Right lobe of liver (tissue), 4 donors: ENCODE measurements around the gene NUDT9.
"Not testable (repeated sequence)": the region's sequence is repeated elsewhere in the genome, so short reads cannot be mapped to it uniquely, and the experiment has no call there.

Source experiments
- CTCF ChIP-seq, 4 donors: fragments of 200-600 bp in 3 of 4; fragments of 450-650 bp in 1 of 4; IDR thresholded peaks; one replicate each; pipeline versions ENCODE4 v1.5.1 to v1.8.0; 2016 to 2022; ENCODE audit warnings: antibody characterized with exemption in 4 of 4, mild to moderate bottlenecking in 2 of 4
- POLR2A ChIP-seq: fragments of 450-650 bp; IDR thresholded peaks from one replicate; pipeline ENCODE4 v1.6.1; 2017; ENCODE audit warnings: antibody characterized with exemption, mild to moderate bottlenecking
- donor health status: DM: no; HTN: no; CAD: no.
- donor health status: DM: no; HTN: no; CAD: no.
- donor health status: DM: no; HTN: yes; CAD: no.

GRCh38 chr4:87395073-87395472 is 27.3 kb upstream of the NUDT9 start:
- TF ChIP-seq CTCF (IDR thresholded peaks at IDR 0.05); POLR2A: not testable (repeated sequence)
